ACC112 (cell line): ENCODE measurements around the gene TOB1.

ENCODE experiments used
- H2AFZ ChIP-seq: fragments of 200-600 bp; sonication (generic); one replicate; pipeline ENCODE4 v1.6.0; 2017; ENCODE audit warnings: antibody characterized with exemption, low read length; ENCODE audit not compliant: unreplicated experiment
- H3K27ac ChIP-seq: fragments of 200-600 bp; sonication (generic); 2 replicates; pipeline ENCODE4 v1.5.1; 2014; ENCODE audit warnings: low read depth, mild to moderate bottlenecking, antibody characterized with exemption, low read length, moderate library complexity
- H3K27me3 ChIP-seq: fragments of 200-600 bp; sonication (generic); 2 replicates; pipeline ENCODE4 v1.6.1; 2014; ENCODE audit warnings: mild to moderate bottlenecking, antibody characterized with exemption, low read length, moderate library complexity, mixed read lengths; ENCODE audit not compliant: insufficient read depth
- H3K36me3 ChIP-seq: fragments of 200-600 bp; sonication (generic); 2 replicates; pipeline ENCODE4 v1.6.1; 2016; ENCODE audit warnings: mild to moderate bottlenecking, antibody characterized with exemption, low read length, moderate library complexity, mixed read lengths; ENCODE audit not compliant: insufficient read depth
- H3K4me1 ChIP-seq: fragments of 200-600 bp; sonication (generic); one replicate; pipeline ENCODE4 v1.6.1; 2016; ENCODE audit warnings: low read length, mixed read lengths; ENCODE audit not compliant: insufficient read depth, unreplicated experiment, control insufficient read depth
- H3K4me3 ChIP-seq: fragments of 200-600 bp; sonication (generic); 2 replicates; pipeline ENCODE4 v1.5.1; 2014; ENCODE audit warnings: mild to moderate bottlenecking, low read depth, low read length
- H3K79me2 ChIP-seq: fragments of 200-600 bp; sonication (generic); one replicate; pipeline ENCODE4 v1.6.0; 2016; ENCODE audit warnings: low read length; ENCODE audit not compliant: control insufficient read depth, unreplicated experiment, insufficient read depth

Gene TOB1

GRCh38 chr17:50815400-50815799 lies 50.8 kb downstream of the TOB1 start:
- Histone ChIP-seq H3K36me3 (no peaks in the 10 kb centered on the region), H3K4me1 (peaks cover 11% of the 10 kb centered on the region), H2AFZ (no peak overlapping the region), H3K79me2 (no peaks in the 10 kb centered on the region), H3K27ac (no peak overlapping the region), H3K4me3 (no peak overlapping the region), H3K27me3 (peaks cover 23% of the 10 kb centered on the region; the same call in 1 of the 2 replicates)

GRCh38 chr17:50813583-50813982 lies 52.6 kb downstream of the TOB1 start:
- Histone ChIP-seq H3K4me3 (no peak overlapping the region), H3K27ac (no peak overlapping the region), H3K36me3 (no peaks in the 10 kb centered on the region), H3K27me3 (peaks cover 17% of the 10 kb centered on the region; the same call in 1 of the 2 replicates), H3K4me1 (peaks cover 11% of the 10 kb centered on the region), H2AFZ (no peak overlapping the region), H3K79me2 (no peaks in the 10 kb centered on the region)
